COLO668 (cell line): ENCODE results near the gene PROB1.
A peak's percentile ranks its signal among the peaks of the same experiment; 100 is the strongest.

Experiments used
- DNase-seq: peaks from one replicate; lab custom pipeline; 2025; ENCODE audit not compliant: unreplicated experiment; lab: John Stamatoyannopoulos, UW

Gene PROB1

GRCh38 chr5:139343476-139343875 lies 51.4 kb downstream of the PROB1 start:
- no peak for DNase-seq

GRCh38 chr5:139342423-139342723 lies 52.5 kb downstream of the PROB1 start:
- DNase-seq = no peak

- peak; percentile 95 for DNase-seq
These were observed 53.0 kb downstream of the PROB1 start, which contains the start of gene PAIP2 for GRCh38 chr5:139341689-139342422. PAIP2 (plus strand) TSS chr5:139341854; CDS start chr5:139363785, 21,931 bp downstream.

GRCh38 chr5:139341187-139341688 lies 53.7 kb downstream of the PROB1 start:
- DNase-seq = no peak
